Stomach (tissue), 4 donors: ENCODE data around the gene DNAJC4.

ENCODE experiments used
- POLR2A ChIP-seq, 4 donors: fragments of 450-650 bp; IDR thresholded peaks; one replicate each; pipeline ENCODE4 v1.6.1; 2016; ENCODE audit warnings: antibody characterized with exemption in 4 of 4, control low read depth in 2 of 4, mild to moderate bottlenecking in 1 of 4, moderate library complexity in 1 of 4
- POLR2AphosphoS5 ChIP-seq, 3 donors: sonication (generic); formaldehyde crosslinking; IDR thresholded peaks; one replicate each; pipeline ENCODE4 v1.6.1; 2016; ENCODE audit warnings: antibody characterized with exemption in 3 of 3

DNA sequence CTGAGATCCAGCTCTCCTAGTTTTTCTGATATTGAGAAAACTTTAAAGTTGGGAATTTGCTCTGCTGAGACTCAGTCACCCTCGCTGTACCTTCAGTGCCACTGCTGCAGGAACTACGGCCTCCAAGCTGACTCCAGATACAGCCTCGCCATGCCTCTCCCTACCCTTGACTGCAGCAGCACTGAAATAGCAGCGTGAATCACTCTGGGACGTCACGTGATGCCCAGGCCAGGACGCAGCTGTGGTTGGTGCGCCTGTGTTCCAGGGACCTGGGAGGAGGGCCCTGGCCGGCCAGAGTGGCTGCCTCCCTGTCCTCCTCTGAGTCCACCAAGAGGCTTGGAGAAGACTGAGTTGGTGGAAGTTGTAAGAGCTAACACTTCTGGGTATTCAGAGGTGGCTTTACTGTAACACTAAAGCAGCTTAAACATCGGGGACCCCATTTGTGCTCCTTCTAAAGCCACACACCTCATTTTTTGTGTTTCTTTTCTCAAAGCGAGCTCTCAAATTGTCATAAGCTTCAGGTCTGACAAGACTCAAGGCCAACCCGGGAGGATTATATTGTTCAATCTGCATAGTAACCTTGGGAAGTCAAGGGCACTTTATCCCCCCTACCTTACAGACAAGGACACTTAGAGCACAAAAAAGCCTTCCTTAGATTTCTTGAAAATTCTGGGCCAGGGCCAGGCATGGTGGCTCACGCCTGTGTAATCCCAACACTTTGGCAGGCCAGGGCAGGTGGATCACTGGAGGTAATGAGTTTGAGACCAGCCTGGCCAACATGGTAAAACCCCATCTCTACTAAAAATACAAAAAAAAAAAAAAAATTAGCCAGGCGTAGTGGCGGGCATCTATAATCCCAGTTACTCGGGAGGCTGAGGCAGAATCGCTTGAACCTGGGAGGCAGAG is 48.6 kb upstream of the DNAJC4 start:
- peak in 2 of 4 donors; percentile 13 to 64 for TF ChIP-seq POLR2A (IDR thresholded peaks at IDR 0.05)
- TF ChIP-seq POLR2AphosphoS5 (IDR thresholded peaks at IDR 0.05) = peak; percentile 97 to 99 (median 98)
